Stimulated activated CD8-positive, alpha-beta memory T cell treated with anti-CD3 and anti-CD28 coated beads, Interleukin-15, amount 100 ng/mL, for 48 hours (primary cell): ENCODE data around the gene ADGRG3.

Source experiments
- DNase-seq, 2 donors: peaks; one replicate each; pipeline ENCODE4 v3.0.0-alpha.2; 2020; ENCODE audit warnings: low read depth in 2 of 2

ADGRG3 gene

GRCh38 chr16:57736419-57737351, 68.6 kb downstream of the ADGRG3 start:
- peak in 1 of 2 donors; percentile 25 for DNase-seq

GRCh38 chr16:57738844-57739243, 70.7 kb downstream of the ADGRG3 start:
- DNase-seq: no peak
